NCI-H2227 (cell line): ENCODE data around the gene TULP4.
"Not testable (repeated sequence)": the region's sequence is repeated elsewhere in the genome, so short reads cannot be mapped to it uniquely, and the experiment has no call there.

ENCODE experiments used
- DNase-seq: peaks from one replicate; lab custom pipeline; 2025; ENCODE audit not compliant: unreplicated experiment; lab: John Stamatoyannopoulos, UW

The TULP4 gene

DNA sequence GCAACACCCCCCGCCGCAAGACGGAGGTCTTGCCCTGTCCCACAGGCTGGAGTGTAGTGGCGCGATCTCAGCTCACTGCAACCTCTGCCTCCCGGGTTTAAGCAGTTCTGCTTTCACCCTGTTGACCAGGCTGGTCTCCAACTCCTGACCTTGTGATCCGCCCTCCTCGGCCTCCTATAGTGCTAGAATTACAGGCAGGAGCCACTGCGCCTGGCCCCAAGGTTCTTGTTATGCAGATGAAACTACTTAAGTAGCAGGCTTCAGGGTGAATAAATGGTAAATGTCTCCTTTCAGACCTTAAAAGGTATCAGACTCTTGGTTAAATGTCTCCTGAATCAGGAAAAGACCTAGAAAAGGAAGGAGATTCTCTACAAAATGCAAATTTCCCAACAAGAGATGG, 152.2 kb downstream of the TULP4 start:
- no peak for DNase-seq

GRCh38 chr6:158465257-158465656, 153.0 kb downstream of the TULP4 start:
- DNase-seq = no peak

- no peak for DNase-seq
These were observed 153.5 kb downstream of the TULP4 start for GRCh38 chr6:158465747-158466146.

- DNase-seq = no peak
These were observed 155.7 kb downstream of the TULP4 start for GRCh38 chr6:158467923-158468322.

- DNase-seq = no peak
These were observed 156.4 kb downstream of the TULP4 start for GRCh38 chr6:158468666-158469065.

- not testable (repeated sequence) for DNase-seq
These were observed 157.8 kb downstream of the TULP4 start for GRCh38 chr6:158470023-158470422.

GRCh38 chr6:158471339-158471738, 159.1 kb downstream of the TULP4 start:
- no peak for DNase-seq

DNA sequence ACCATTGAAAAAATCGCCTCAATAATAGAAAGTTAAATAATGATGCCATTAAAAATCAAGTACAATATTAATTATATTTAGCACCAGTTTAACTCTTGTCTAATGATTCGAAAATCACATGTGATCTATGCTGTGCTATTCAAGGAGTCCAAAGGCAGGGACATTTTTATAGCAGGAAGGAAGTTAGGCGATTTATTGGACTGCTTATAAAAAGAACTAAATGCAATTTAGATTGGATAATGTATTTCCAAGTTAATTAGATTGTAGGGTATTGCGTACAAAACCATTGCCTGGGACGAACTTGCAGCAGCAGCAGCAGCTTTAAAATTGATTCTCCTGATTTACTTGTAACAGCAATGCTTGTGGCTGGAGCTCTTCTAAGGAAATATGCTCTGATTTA, 160.2 kb downstream of the TULP4 start:
- no peak for DNase-seq

GRCh38 chr6:158474961-158475343, 162.7 kb downstream of the TULP4 start:
- no peak for DNase-seq

DNA sequence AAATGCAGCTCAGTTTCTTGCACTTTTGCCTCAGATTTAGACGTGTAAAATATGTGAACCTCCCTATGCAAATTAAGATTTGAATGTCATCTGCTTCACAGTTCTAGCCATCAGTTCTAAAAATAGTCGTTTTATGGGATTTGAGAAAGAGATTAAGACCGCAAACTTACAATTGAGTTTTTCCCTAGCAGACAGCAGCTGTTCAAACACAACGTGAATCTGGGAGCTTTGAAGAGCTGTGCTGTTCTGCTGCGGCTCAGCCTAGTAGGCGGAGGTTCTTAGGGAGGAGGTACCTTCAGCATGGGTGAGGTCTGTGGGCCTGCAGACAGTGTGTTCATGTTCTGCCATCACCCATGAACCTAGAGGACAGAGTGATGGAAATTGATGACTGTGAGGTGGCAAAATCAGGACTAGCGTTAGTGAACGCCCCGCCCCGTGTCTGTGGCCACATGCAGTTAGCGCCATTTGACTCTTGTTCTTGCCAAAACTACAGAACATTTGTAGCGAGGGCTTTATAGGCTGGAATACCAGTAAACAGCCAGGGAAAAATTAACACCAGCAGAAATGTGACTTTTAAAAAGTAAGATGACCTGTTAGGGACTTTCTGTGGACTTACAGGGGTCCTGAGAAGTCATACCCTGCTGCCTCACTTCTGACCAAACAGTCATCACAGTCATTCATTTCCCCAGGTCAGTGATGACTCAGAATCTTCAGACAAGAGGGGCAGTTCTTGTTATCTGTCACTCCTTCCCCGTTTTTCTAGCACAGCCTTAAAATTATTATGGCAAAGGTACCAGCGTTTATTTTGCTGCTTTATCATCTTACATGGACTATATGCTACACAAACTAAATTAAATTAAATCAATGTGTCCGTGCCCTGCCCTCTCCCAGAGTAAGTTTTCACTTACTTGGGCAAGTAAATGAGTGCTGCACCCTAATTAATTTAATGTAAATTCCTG, 163.4 kb downstream of the TULP4 start:
- peak; percentile 25 for DNase-seq

DNA sequence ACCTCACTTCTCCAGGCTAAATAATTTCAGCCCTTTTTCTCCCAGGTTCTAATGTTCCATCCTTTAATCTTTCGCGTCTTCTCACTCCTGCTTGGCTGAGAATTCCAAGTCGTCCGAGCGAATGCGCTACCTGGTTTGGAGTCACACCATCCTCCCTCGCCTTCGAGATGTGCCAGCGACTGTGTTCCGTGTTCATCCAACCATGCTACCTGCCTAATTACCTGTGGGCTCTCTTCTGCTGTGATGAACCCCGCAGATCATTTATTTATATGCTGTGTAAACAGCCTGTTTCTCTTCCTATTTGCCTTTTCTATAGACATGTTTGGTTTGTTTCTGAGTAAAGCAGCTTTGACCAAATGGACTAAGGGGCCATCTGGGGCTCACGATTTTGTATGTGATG, 164.1 kb downstream of the TULP4 start:
- DNase-seq = no peak

DNA sequence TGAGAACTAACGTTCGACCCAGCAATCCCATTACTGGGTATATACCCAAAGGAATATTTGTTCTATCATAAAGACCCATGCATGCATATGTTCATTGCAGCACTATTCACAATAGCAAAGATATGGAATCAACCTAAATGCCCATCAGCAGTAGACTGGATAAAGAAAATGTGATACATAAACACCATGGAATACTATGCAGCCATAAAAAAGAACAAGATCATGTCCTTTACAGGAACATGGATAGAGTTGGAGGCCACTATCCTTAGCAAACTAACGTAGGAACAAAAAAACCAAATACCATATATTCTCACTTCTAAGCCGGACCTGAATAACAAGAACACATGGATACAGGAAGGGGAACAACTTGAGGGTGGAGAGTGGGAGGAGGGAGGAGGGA, 165.5 kb downstream of the TULP4 start:
- not testable (repeated sequence) for DNase-seq

DNA sequence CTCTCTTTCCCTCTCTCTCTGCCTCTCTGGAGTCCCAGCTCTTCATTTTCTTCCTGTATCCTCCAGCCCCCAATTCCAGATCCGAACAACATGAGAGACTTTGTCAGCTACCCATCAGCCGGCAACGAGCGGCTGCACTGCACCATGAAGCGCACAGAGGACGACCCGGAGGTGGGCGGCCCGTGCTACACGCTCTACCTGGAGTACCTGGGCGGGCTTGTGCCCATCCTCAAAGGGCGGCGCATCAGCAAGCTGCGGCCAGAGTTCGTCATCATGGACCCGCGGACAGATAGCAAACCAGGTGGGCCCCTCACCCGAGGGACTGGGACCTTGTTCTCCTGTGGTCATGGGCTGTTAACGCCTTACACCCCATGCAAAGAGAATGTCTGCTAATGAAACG, 168.7 kb downstream of the TULP4 start:
- no peak for DNase-seq

GRCh38 chr6:158481690-158482473, 169.6 kb downstream of the TULP4 start:
- DNase-seq = no peak

DNA sequence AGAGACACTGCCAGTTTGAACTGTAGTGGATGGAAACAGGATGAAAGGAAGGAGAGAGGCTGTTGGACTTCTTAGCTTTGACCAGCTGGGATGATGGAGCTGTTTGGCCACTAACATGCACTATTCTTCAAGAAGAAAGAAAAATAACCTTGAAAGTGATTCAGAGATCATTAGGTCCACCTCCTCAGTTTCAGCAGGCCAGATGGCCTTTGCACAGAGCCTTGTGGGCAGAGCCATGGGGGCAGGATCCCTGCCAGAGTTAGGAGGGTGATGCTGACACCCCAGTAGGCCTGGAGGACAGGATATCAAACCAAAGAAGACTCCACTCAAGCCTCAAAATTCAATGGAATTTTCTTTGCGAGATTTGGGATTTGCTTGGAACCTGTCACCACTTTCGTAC, 173.2 kb downstream of the TULP4 start:
- no peak for DNase-seq

- DNase-seq = no peak
These were observed 175.2 kb downstream of the TULP4 start for GRCh38 chr6:158487495-158487894.

GRCh38 chr6:158488065-158488464, 175.8 kb downstream of the TULP4 start:
- no peak for DNase-seq

- DNase-seq = no peak
These were observed 177.2 kb downstream of the TULP4 start for GRCh38 chr6:158489441-158489840.

- DNase-seq = no peak
These were observed 180.6 kb downstream of the TULP4 start for GRCh38 chr6:158492881-158493280.

- DNase-seq = no peak
These were observed 184.4 kb downstream of the TULP4 start for GRCh38 chr6:158496700-158497099.

DNA sequence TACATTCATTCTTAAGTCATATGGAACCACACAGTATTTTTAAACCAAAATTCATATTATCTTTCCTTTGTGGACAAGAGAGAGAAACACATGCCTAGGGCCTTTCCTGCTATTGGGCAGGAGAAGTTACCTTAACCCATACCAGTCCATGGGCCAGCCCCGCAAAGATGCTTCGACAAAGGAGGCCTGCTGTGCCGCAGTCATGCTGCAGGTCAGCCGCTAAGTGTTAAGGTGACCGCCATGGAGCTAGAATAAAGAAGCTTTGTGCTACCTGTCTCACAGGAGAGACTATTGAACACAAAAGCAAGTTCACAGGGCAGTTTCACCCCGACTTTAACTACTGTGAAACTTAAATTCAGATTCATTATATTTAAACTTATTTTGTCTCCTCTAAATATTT, 185.4 kb downstream of the TULP4 start:
- DNase-seq = peak; percentile 27

DNA sequence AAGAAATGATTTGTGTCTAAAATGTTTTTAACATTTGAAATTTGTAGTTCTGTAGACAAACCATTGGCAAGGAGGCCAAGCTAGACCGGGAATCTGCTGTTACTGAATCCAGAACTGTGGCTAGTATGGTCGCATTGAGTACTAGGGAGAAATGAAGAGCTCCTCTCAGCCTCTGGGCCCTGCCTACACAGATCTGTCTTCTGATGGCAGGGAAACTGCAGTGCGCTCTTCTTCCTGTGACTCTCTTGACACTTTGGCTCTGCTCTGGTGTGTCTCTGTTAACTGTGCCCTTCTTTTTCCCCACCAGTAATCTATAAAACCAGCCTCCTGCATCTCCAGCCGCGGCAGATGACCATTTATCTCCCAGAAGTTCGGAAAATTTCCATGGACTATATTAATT, 186.1 kb downstream of the TULP4 start:
- no peak for DNase-seq
